ENCODE measurements around the gene FADS3.

Gene FADS3

GRCh38 chr11:61913699-61914395 lies 22.5 kb upstream of the FADS3 start:
- DNase-seq (ENCODE audit: low read depth): no peak

DNA sequence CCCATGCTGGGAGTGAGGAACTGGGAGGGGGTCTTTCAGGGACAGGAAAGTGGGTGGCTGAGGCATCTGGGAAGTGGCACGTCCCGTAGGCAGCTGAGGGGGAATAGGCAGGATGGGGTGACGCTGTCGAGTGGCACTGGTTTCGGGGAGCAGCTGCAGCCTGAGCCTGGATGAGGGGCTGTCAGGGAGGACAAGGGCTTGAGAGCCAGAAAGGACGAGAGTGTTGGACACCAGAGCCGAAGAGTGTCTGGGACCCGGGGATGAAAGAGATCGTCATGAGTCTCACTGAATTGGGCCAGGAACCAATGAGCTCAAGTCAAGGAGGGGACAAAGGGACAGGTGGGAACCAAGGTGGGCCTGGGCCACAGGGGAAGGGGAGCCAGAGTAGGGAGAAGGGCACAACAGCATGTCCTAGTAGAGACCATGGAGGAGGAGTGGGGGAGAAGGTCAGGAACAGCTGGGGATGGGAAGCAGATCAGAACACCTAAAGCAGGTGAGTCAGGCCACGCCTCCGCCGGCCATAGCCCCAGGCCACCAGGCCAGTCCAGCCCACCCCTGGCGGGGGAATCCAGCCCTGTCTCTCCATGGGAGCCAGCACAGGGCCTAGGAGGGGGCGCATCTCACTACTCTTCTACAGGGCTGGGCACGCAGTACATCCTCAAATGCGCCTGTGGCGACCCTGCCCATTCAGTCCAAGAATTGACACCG lies 21.8 kb upstream of the FADS3 start:
- DNase-seq (ENCODE audit: low read depth): no peak

DNA sequence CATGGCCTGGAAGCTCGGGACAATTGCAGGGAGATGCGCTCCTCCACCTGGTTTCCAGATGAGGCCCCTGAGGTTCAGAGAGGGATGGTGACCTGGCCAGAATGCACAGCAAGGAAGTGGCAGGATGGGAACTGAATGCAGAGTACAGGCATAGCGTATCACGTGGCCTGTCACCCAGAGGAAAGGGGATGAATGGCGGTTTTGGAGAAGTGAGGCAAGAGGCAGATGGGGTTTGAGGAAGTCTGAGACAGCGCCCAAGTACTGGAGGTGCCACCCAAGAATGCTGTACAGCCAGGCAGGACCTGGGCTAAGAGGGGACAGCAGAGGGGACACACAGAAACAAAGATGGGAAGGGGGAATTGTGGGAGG lies 21.2 kb upstream of the FADS3 start:
- DNase-seq (ENCODE audit: low read depth): no peak

DNA sequence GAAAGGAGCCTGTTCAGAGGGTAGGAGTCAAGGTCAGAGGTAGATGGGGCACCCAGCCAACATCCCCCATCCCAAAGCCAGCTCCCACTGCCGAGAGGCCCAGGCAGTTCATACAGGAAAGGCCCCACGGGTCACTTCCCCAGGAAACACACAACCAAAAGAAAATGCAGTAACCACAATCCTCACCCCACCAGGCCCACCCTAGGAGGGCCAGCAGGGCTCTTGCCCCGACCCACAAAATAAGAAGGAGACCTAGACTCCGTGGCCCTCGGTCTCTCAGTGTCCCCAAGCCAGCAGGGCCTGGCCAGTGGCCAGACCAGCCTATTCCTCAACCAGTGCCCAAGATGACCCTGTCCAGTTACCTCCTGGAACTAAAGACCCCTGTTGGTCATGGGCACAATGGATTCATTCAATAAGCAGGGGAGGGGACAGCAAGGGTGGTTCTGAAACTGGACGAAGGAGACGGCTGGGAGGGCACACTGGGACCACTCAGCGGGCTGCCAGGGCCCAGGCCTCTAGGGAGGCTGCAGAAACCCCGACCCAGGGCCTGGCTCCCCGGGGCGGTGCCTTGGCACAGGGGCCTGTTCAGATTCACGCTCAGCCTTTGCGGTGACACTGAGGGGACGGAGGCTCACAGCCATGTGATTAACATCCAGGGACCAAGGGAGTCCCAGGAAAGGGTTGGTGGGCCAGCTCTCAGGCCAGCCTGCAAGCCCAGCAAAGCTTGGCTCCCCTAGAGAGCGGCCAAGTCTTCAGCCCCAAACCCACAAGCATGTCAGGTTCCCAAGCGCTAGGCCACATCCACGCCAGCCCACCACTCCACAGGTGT lies 20.6 kb upstream of the FADS3 start:
- no peak for DNase-seq (ENCODE audit: low read depth)

GRCh38 chr11:61911128-61911700 lies 19.9 kb upstream of the FADS3 start:
- no peak for DNase-seq (ENCODE audit: low read depth)

- DNase-seq (ENCODE audit: low read depth): no peak
These were observed 19.1 kb upstream of the FADS3 start for GRCh38 chr11:61910187-61911127.

DNA sequence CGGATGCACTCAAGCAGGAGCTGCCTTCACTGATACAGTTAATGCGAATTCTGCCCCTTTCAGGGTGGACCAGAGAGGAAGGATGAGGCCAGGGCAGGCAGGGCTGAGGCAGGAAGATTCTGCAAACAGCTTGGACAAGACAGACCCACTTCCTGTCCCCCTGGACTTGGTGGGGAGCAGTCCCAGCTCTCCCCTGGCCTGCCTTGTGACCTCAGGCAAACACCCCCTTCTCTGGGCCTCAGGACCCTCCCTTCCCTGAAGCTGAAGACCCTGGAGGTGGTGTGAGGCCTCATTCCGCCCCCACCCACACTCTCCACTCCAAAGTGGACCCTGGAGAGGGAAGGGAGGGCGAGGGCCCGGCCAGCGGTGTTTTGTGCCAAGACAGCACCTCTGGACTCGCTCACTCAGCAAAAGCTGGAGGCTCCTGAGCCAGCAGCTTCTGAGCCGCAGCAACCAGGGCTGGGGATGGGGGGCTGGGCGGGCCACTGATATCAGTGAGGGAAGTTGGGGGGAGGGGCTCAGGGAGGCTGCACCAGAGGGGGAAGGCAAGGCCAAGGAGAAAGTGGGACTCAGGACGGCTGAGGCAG lies 17.5 kb upstream of the FADS3 start:
- no peak for DNase-seq (ENCODE audit: low read depth)

GRCh38 chr11:61907871-61908729 lies 16.8 kb upstream of the FADS3 start:
- no peak for DNase-seq (ENCODE audit: low read depth)

GRCh38 chr11:61907282-61907681 lies 15.9 kb upstream of the FADS3 start:
- no peak for DNase-seq (ENCODE audit: low read depth)

- DNase-seq (ENCODE audit: low read depth): no peak
These were observed 15.2 kb upstream of the FADS3 start for GRCh38 chr11:61906522-61906909.

DNA sequence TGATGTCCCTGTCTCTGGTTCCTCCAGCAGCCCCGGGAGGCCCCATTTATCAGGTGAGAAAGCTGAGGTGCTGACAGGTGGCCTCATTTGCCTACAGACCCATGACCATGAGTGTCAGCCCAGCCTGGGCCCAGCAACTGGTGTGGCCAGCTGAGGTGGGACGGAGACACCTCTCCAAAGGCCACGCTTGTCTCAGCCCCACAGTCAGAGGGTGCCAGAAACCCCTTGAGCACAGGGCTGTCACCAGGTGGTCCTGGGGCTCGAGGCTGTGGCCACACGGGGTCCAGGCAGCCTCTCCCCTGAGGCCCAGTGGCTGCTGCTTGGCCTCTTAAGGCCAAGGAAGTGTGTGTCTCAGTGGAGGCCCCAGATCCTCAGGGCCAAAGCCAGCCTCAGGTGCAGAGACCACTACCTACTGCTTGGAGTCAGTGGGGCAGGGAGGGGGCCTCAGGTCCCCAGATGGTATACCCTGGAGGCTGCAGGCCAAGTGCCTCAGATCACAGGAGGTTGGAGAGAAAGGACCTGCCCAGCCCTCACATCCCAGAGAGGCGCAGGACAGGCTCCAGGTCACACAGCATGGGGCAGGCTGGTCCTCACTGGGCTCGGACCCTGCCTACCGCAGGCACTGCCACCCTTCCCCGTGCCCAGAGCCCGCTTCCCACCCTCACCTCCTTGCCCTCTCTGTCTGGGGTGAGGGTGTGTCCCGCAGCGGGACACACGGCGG lies 14.6 kb upstream of the FADS3 start:
- DNase-seq (ENCODE audit: low read depth): no peak

DNA sequence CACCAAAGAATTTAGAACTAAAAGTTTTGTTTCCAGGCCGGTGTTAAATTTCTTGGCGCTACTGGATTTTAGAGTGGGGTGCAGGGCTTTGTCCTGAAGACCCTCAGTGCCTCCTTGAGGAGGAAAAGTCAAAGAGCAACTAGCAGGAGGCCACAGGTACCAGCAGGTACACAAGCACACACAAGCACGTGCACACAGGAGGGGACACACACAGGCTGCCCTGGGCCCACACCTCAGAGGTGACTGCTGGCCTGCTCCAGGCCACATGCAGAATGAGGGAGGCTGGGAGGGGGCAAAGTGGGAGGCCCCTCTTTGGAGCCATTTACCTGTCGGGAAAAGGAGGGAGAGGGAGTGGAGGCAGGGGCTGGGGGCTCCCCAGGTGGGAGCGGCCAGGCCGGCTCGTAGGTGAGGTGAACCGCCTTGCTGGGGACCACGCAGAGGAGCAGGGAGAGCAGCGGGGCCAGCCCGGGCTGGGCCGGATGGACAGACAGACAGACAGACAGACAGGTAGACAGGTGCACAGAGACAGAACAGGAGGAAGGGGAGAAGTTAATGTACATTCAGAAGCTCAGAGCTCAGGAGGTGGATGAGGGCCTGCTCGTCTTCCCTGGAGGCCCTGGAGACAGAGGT lies 13.8 kb upstream of the FADS3 start:
- no peak for DNase-seq (ENCODE audit: low read depth)

GRCh38 chr11:61904539-61905048 lies 13.2 kb upstream of the FADS3 start:
- peak; percentile 14 for DNase-seq (ENCODE audit: low read depth)

DNA sequence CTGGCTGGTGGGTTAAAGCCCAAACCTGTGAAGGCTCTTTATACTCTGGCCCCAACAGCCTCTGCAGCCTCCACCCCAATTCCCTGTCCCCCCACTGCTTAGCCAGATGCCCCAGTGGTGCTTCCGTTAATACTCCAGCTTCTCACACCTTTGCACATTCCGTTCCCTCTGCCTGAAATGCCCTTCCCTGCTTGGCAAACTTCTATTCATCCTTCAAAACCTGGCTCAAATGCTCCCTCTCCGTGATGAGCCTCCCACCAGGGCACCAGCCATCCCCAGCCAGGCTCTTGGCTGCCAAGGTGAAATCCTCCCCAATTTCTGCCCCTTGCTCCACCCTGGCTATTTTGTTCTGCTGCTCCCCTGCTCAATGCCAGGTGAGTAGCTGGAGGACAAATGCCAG lies 12.5 kb upstream of the FADS3 start:
- no peak for DNase-seq (ENCODE audit: low read depth)

GRCh38 chr11:61902313-61902712 lies 11.0 kb upstream of the FADS3 start:
- DNase-seq (ENCODE audit: low read depth): no peak

DNA sequence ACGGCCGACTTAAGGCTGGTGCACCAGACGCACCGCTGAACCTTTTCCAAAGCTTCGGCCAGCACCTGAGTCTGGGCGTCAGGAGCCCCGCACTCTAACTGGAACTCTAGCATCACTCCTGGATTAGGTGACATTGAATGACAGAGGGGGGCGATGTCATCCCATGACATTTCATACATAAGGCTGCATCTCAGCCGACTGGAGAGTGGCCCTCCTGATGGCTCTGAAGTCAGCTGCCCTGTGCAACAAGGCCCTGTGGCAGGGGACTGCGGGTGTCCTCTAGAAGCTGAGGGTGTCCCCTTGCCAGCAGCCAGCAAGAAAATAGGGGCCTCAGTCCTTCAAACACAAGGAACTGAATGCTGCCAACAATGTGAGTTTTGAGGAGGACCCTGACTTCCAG lies 10.1 kb upstream of the FADS3 start:
- no peak for DNase-seq (ENCODE audit: low read depth)

- no peak for DNase-seq (ENCODE audit: low read depth)
These were observed 8.9 kb upstream of the FADS3 start for GRCh38 chr11:61900251-61900650.

GRCh38 chr11:61899146-61899841 lies 7.9 kb upstream of the FADS3 start:
- peak; percentile 91 for DNase-seq (ENCODE audit: low read depth)
